Activated T-cell treated with anti-CD3 and anti-CD28 coated beads, Interleukin-2, amount 50 U/mL, for 72 hours (primary cell): ENCODE results near the gene ARID3C. TPM values are rescaled to one million over a fixed set of nuclear protein-coding genes. Genes with fewer than 3 reads are reported as not detected.

Experiments
- ATAC-seq, 2 donors: fragments of 150-1000 bp; cut with Tn5 transposase; replicated peaks in 1 of 2; 2 replicates each; pipeline ENCODE4 v1.10.0; 2021; ENCODE audit warnings: moderate library complexity in 2 of 2, mild to moderate bottlenecking in 1 of 2
- DNase-seq, 2 donors: peaks; one replicate each; pipeline ENCODE4 v3.0.0; 2021 to 2022; ENCODE audit warnings: mixed read lengths in 1 of 2
- H3K27ac Mint-ChIP-seq: one replicate; pipeline ENCODE4 v1.8.0; 2022; ENCODE audit warnings: mild to moderate bottlenecking, moderate library complexity, mixed read lengths
- H3K27me3 Mint-ChIP-seq: one replicate; pipeline ENCODE4 v1.8.0; 2022; ENCODE audit warnings: low read depth, mixed read lengths
- H3K36me3 Mint-ChIP-seq, 2 donors: one replicate each; pipeline ENCODE4 v1.8.0; 2022; ENCODE audit warnings: mixed read lengths in 2 of 2, mild to moderate bottlenecking in 1 of 2; ENCODE audit not compliant: insufficient read depth in 2 of 2
- H3K4me1 Mint-ChIP-seq: one replicate; pipeline ENCODE4 v1.8.0; 2022; ENCODE audit warnings: low read depth, mixed read lengths
- H3K4me3 Mint-ChIP-seq, 2 donors: one replicate each; pipeline ENCODE4 v1.8.0; 2022; ENCODE audit warnings: mild to moderate bottlenecking in 2 of 2, mixed read lengths in 2 of 2, moderate library complexity in 2 of 2
- H3K9me3 Mint-ChIP-seq, 2 donors: one replicate each; pipeline ENCODE4 v1.8.0; 2022; ENCODE audit warnings: mixed read lengths in 2 of 2
- total RNA-seq, 2 donors: library from RNA; stranded (reverse); gene quantifications; one replicate each; pipeline ENCODE4 v1.2.3, GENCODE V29; 2022

Gene ARID3C
- under 1 TPM; 0.16 to 0.29 TPM for total RNA-seq

GRCh38 chr9:34628656-34629490 lies at the start of gene ARID3C:
TSS of gene ARID3C (minus strand) at chr9:34629066. CDS start at chr9:34628014, 1,052 bp downstream.
- Mint-ChIP-seq H3K4me1 (peaks cover 34% of the 10 kb centered on the region), H3K9me3 (no peaks in the 10 kb centered on the region), H3K27me3 (peaks cover 62% of the 10 kb centered on the region), H3K27ac (no peak within 1 kb of the TSS), H3K36me3 (peaks cover 0 to 2% of the 10 kb centered on the region in 2 donors), H3K4me3 (peak within 1 kb of the TSS; percentile 82 to 86)
- DNase-seq (peak; percentile 55 to 59), ATAC-seq (peak; percentile 85 to 88)

GRCh38 chr9:34675869-34676268 lies 47.0 kb upstream of the ARID3C start:
- Mint-ChIP-seq H3K9me3 (no peaks in the 10 kb centered on the region), H3K4me3 (no peak overlapping the region), H3K27ac (no peak overlapping the region), H3K4me1 (peaks cover 9% of the 10 kb centered on the region), H3K36me3 (no peaks in the 10 kb centered on the region), H3K27me3 (no peaks in the 10 kb centered on the region)
- DNase-seq (no peak), ATAC-seq (no peak)

GRCh38 chr9:34675048-34675714 lies 46.3 kb upstream of the ARID3C start:
- ATAC-seq (peak; percentile 67 to 78), DNase-seq (peak; percentile 66 to 73)
- no peak overlapping the region for H3K27ac Mint-ChIP-seq
- H3K27me3 Mint-ChIP-seq: no peaks in the 10 kb centered on the region
- no peaks in the 10 kb centered on the region for H3K36me3 Mint-ChIP-seq
- no peak overlapping the region for H3K4me3 Mint-ChIP-seq
- peaks cover 0 to 2% of the 10 kb centered on the region in 2 donors for H3K9me3 Mint-ChIP-seq
- H3K4me1 Mint-ChIP-seq: peaks cover 9% of the 10 kb centered on the region

- ATAC-seq: no peak
- no peaks in the 10 kb centered on the region for H3K27me3 Mint-ChIP-seq
Observed at GRCh38 chr9:34674440-34674839, 45.6 kb upstream of the ARID3C start.

GRCh38 chr9:34671307-34671706 lies 42.4 kb upstream of the ARID3C start:
- no peaks in the 10 kb centered on the region for H3K27me3 Mint-ChIP-seq
- H3K36me3 Mint-ChIP-seq: peaks cover 5 to 6% of the 10 kb centered on the region in 2 donors
- DNase-seq (no peak), ATAC-seq (no peak)
- no peak overlapping the region for H3K27ac Mint-ChIP-seq
- H3K4me3 Mint-ChIP-seq: no peak overlapping the region
- peaks cover 17% of the 10 kb centered on the region for H3K4me1 Mint-ChIP-seq
- peaks cover 3 to 8% of the 10 kb centered on the region in 2 donors for H3K9me3 Mint-ChIP-seq

More at GRCh38 chr9:34674440-34674839, 45.6 kb upstream of the ARID3C start:
- Mint-ChIP-seq H3K36me3 (peaks cover 0 to under 1% of the 10 kb centered on the region in 2 donors), H3K4me1 (peaks cover 9% of the 10 kb centered on the region), H3K9me3 (peaks cover 0 to 5% of the 10 kb centered on the region in 2 donors), H3K27ac (no peak overlapping the region), H3K4me3 (no peak overlapping the region)
- DNase-seq: no peak

GRCh38 chr9:34669809-34670562 lies 41.1 kb upstream of the ARID3C start:
- Mint-ChIP-seq H3K27ac (no peak overlapping the region), H3K36me3 (peaks cover 5 to 6% of the 10 kb centered on the region in 2 donors), H3K9me3 (peaks cover 3 to 8% of the 10 kb centered on the region in 2 donors), H3K4me3 (no peak overlapping the region), H3K27me3 (no peaks in the 10 kb centered on the region), H3K4me1 (peaks cover 14% of the 10 kb centered on the region)
- DNase-seq: no peak
- no peak for ATAC-seq

GRCh38 chr9:34665381-34666250 lies 36.8 kb upstream of the ARID3C start:
- Mint-ChIP-seq H3K36me3 (peaks cover 5 to 6% of the 10 kb centered on the region in 2 donors), H3K27ac (peak overlapping the region; percentile 66), H3K4me1 (peaks cover 37% of the 10 kb centered on the region), H3K4me3 (peak overlapping the region; percentile 92), H3K27me3 (no peaks in the 10 kb centered on the region), H3K9me3 (peaks cover 3 to 8% of the 10 kb centered on the region in 2 donors)
- ATAC-seq: peak; percentile 83 to 84
- peak; percentile 85 to 92 for DNase-seq

GRCh38 chr9:34665067-34665380 lies 36.2 kb upstream of the ARID3C start:
- Mint-ChIP-seq H3K4me3 (peak overlapping the region; percentile 92), H3K4me1 (peaks cover 37% of the 10 kb centered on the region), H3K27me3 (no peaks in the 10 kb centered on the region), H3K36me3 (peaks cover 5 to 6% of the 10 kb centered on the region in 2 donors), H3K27ac (peak overlapping the region; percentile 74), H3K9me3 (peaks cover 3 to 6% of the 10 kb centered on the region in 2 donors)
- ATAC-seq: peak; percentile 26 to 31
- no peak for DNase-seq

- Mint-ChIP-seq H3K36me3 (peaks cover 5 to 6% of the 10 kb centered on the region in 2 donors), H3K27me3 (no peaks in the 10 kb centered on the region), H3K4me3 (peak overlapping the region; percentile 92), H3K27ac (peak overlapping the region; percentile 74), H3K9me3 (peaks cover 3 to 4% of the 10 kb centered on the region in 2 donors), H3K4me1 (peaks cover 40% of the 10 kb centered on the region)
- DNase-seq (peak; percentile 82 to 86), ATAC-seq (peak; percentile 60 to 67)
Observed at GRCh38 chr9:34664281-34665066, 35.6 kb upstream of the ARID3C start.

- Mint-ChIP-seq H3K4me3 (no peak overlapping the region), H3K27ac (no peak overlapping the region), H3K9me3 (no peaks in the 10 kb centered on the region), H3K4me1 (peaks cover 46% of the 10 kb centered on the region), H3K36me3 (no peaks in the 10 kb centered on the region), H3K27me3 (no peaks in the 10 kb centered on the region)
- DNase-seq: no peak
- ATAC-seq: no peak
Observed at GRCh38 chr9:34663303-34663605, 34.4 kb upstream of the ARID3C start.

- Mint-ChIP-seq H3K27me3 (no peaks in the 10 kb centered on the region), H3K4me3 (peak within 1 kb of the TSS in 1 of 2 donors; percentile 19), H3K9me3 (no peaks in the 10 kb centered on the region), H3K36me3 (no peaks in the 10 kb centered on the region), H3K4me1 (peaks cover 46% of the 10 kb centered on the region), H3K27ac (no peak within 1 kb of the TSS)
- DNase-seq (no peak), ATAC-seq (no peak)
Observed at GRCh38 chr9:34662526-34663302, 33.8 kb upstream of the ARID3C start, which contains the start of gene CCL27. TSS of gene CCL27 (minus strand) at chr9:34662657. CDS start at chr9:34662633, 24 bp downstream.
